OCI-LY3 (cell line): ENCODE results near the gene UBXN6.
A peak's percentile ranks its signal among the peaks of the same experiment; 100 is the strongest.

Experiments used
- H2AFZ ChIP-seq: fragments of 200-600, 300-600 bp; shearing (Covaris generic); 2 replicates; pipeline ENCODE4 v1.6.0; 2014; ENCODE audit warnings: antibody characterized with exemption, low read depth, low read length
- H3K27ac ChIP-seq: fragments of 200-600, 300-600 bp; sonication (generic); 2 replicates; pipeline ENCODE4 v1.5.1; 2014; ENCODE audit warnings: mild to moderate bottlenecking, low read length, moderate library complexity, mixed read lengths
- H3K27me3 ChIP-seq: fragments of 200-600, 300-600 bp; sonication (generic); 2 replicates; pipeline ENCODE4 v1.6.1; 2014; ENCODE audit warnings: low read depth, low read length, mixed read lengths
- H3K36me3 ChIP-seq: fragments of 200-600, 300-600 bp; sonication (generic); replicated peaks from 2 replicates; pipeline ENCODE3; 2014; ENCODE audit warnings: low read depth, low read length, mixed read lengths
- H3K4me1 ChIP-seq: fragments of 300-600, 200-600 bp; sonication (generic); 2 replicates; pipeline ENCODE4 v1.6.1; 2014; ENCODE audit warnings: low read length, mixed read lengths
- H3K4me2 ChIP-seq: fragments of 200-600, 300-600 bp; sonication (generic); 2 replicates; pipeline ENCODE4 v1.6.1; 2014; ENCODE audit warnings: low read length, mixed read lengths
- H3K4me3 ChIP-seq: fragments of 300-600, 200-600 bp; sonication (generic); 2 replicates; pipeline ENCODE4 v1.5.1; 2014; ENCODE audit warnings: antibody characterized with exemption, mild to moderate bottlenecking, low read length, moderate library complexity
- H3K79me2 ChIP-seq: fragments of 300-600, 200-600 bp; shearing (Covaris generic); 2 replicates; pipeline ENCODE4 v1.6.1; 2014; ENCODE audit warnings: mild to moderate bottlenecking, low read length, mixed read lengths
- H3K9ac ChIP-seq: fragments of 300-600, 200-600 bp; shearing (Covaris generic); 2 replicates; pipeline ENCODE4 v1.6.0; 2014; ENCODE audit warnings: mild to moderate bottlenecking, low read length, moderate library complexity
- H3K9me3 ChIP-seq: fragments of 200-600, 300-600 bp; shearing (Covaris generic); 2 replicates; pipeline ENCODE4 v1.6.1; 2014; ENCODE audit warnings: low read length, mixed read lengths; ENCODE audit not compliant: insufficient read depth
- H4K20me1 ChIP-seq: fragments of 200-600, 300-600 bp; sonication (generic); 2 replicates; pipeline ENCODE4 v1.6.1; 2016; ENCODE audit warnings: low read length, mixed read lengths; ENCODE audit not compliant: insufficient read depth
- EZH2phosphoT487 ChIP-seq: fragments of 200-600 bp; shearing (Covaris generic); IDR thresholded peaks from 2 replicates; pipeline ENCODE4 v1.6.1; 2018; ENCODE audit warnings: antibody characterized with exemption, mixed run types, low read depth
- TF ChIP-seq, protein P1 (sequence below): fragments of 200-600, 300-600 bp; sonication (generic); IDR thresholded peaks from 2 replicates; pipeline ENCODE4 v1.5.1; 2014; ENCODE audit warnings: antibody characterized with exemption, low read length, low read depth

The UBXN6 gene

DNA sequence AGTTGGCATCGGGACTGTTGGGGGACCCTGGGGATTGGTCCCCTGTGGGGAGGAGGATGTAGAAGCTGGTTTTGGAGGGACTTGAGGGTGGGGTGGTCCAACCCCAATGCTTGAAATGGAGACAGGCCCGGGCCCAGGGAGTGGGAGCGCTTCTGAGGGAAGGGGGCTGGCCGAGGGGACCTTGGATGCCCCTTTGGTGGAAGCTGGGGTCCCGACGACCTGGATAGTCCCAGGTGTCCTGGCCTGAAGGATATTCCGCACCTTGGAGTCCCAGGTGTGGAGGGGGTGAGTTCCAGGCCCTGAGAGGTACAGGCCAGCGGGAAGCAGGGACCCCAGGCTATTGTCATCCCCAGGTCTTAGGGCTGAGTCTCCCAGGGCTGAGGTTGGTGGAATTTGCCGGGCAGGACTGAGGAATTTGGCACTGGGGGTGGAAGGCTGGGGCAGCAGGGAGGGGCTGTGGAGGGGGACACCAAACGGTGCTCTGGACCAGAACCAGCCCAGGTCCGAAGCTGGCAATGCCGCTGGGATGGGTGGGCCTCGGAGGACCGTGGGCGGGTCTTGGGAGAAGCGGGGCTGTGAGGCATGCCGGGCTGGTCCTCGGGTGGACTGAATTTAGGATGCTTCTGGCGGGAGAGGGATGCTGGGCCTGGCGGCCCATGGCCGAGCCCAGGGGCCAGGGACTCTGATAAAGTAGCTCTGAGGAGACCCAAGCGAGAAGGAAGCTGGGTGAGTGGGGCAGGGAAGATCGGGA lies 16.3 kb upstream of the UBXN6 start:
- H3K4me3 ChIP-seq, result peak overlapping the region; percentile 93
- peak overlapping the region; percentile 17 for H3K27ac ChIP-seq
- peaks cover 19% of the 10 kb centered on the region for H3K4me1 ChIP-seq
- H3K79me2 ChIP-seq, result peaks cover 33% of the 10 kb centered on the region
- H3K4me2 ChIP-seq, result peak overlapping the region; percentile 97
- no peaks in the 10 kb centered on the region for H3K9me3 ChIP-seq
- H2AFZ ChIP-seq, result no peak overlapping the region
- peaks cover 17% of the 10 kb centered on the region for H3K36me3 ChIP-seq
- TF ChIP-seq, protein P1, sequence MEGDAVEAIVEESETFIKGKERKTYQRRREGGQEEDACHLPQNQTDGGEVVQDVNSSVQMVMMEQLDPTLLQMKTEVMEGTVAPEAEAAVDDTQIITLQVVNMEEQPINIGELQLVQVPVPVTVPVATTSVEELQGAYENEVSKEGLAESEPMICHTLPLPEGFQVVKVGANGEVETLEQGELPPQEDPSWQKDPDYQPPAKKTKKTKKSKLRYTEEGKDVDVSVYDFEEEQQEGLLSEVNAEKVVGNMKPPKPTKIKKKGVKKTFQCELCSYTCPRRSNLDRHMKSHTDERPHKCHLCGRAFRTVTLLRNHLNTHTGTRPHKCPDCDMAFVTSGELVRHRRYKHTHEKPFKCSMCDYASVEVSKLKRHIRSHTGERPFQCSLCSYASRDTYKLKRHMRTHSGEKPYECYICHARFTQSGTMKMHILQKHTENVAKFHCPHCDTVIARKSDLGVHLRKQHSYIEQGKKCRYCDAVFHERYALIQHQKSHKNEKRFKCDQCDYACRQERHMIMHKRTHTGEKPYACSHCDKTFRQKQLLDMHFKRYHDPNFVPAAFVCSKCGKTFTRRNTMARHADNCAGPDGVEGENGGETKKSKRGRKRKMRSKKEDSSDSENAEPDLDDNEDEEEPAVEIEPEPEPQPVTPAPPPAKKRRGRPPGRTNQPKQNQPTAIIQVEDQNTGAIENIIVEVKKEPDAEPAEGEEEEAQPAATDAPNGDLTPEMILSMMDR, result no peak
- TF ChIP-seq EZH2phosphoT487, result no peak
- H3K9ac ChIP-seq, result peak overlapping the region; percentile 93
- H4K20me1 ChIP-seq, result no peaks in the 10 kb centered on the region
- no peaks in the 10 kb centered on the region for H3K27me3 ChIP-seq

DNA sequence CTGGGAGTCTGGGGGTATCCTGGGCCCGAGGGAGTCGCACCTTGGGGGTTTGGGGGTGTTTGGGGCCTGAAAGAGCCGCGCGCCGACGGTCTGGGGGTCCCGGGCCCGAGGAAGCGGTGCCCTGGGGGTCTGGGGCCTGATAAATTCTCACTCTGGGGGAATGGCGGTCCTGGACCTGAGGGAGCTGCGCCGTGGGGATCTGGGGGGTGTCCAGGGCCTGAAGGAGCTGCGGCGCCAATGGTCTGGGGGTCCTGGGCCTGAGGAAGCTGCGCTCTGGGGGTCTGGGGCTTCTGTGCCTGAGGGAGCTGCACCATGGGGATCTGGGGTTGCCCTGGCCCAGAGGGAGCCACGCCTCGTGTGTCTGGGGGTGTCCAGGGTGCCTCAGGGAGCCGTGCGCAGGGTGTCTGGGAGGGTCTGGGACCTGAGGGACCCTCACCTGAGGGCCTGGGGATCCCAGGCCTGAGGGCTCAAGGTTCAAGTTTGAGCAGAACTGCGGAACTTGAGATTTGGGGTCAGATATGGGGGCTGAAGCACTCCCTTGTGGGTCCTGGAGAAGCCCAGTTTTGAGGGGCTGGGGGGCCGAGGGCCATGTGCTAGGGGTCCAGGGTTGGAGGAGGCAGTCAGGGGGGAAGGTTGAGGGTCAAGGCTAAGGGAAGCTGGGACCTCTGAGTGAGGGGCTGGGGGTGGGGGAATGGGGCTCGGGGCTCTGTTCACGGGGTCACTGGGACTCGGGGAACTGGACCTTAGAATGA lies 15.6 kb upstream of the UBXN6 start:
- peak overlapping the region; percentile 10; the same call in 1 of the 2 replicates for H3K27ac ChIP-seq
- peak overlapping the region; percentile 93 for H3K4me3 ChIP-seq
- H4K20me1 ChIP-seq, result no peaks in the 10 kb centered on the region

DNA sequence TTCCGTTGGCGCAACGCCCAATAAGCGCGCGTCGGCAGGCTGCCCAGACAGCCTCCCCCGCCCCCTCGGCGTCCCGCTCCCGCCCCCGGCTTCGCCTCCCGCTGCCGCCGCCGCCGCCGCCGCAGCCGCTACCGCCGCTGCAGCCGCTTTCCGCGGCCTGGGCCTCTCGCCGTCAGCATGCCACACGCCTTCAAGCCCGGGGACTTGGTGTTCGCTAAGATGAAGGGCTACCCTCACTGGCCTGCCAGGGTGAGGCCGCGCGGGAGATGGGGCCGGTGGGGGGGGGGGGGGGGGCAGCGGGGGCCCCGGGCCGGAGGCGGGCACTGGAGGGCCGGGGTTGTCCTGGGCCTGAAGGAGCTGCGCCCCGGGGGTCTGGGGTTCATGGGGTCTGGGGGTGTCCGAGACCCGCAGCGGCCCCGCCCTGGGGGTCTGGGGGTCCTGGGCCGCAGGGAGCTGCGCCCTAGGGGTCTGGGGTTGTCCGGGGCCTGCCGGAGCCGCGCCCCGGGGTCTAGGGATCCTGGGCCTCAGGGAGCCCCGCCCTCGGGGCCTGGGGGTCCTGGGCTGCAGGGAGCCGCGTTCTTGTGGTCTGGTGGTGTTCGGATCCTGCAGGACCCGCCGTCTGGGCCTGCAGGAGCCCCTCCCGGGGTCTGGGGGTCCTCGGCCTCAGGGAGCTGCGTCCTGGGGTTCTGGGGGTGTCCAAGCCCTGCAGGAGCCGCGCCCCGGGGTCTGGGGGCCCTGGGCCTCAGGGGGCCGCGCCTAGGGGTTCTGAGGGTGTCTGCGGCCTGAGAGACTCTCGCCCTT lies 14.8 kb upstream of the UBXN6 start, which contains the start of gene HDGFL2:
TSS of gene HDGFL2 (plus strand) at position 124 of the 801 bp plus-strand sequence. CDS start at position 178, 54 bp downstream.
- no peak for TF ChIP-seq EZH2phosphoT487
- TF ChIP-seq, protein P1, result no peak
- Histone ChIP-seq H3K9ac (peak within 1 kb of the TSS; percentile 93), H3K4me3 (peak within 1 kb of the TSS; percentile 93), H4K20me1 (no peaks in the 10 kb centered on the region), H3K4me2 (peak within 1 kb of the TSS; percentile 97), H3K27ac (peak within 1 kb of the TSS; percentile 79), H3K9me3 (no peaks in the 10 kb centered on the region), H2AFZ (peak within 1 kb of the TSS; percentile 75), H3K36me3 (peaks cover 14% of the 10 kb centered on the region), H3K4me1 (peaks cover 19% of the 10 kb centered on the region), H3K79me2 (peaks cover 33% of the 10 kb centered on the region), H3K27me3 (no peaks in the 10 kb centered on the region)

More for the DNA sequence above, 15.6 kb upstream of the UBXN6 start:
- H3K4me2 ChIP-seq, result peak overlapping the region; percentile 97
- peaks cover 19% of the 10 kb centered on the region for H3K4me1 ChIP-seq
- H3K36me3 ChIP-seq, result peaks cover 14% of the 10 kb centered on the region
- H3K9ac ChIP-seq, result peak overlapping the region; percentile 93
- H3K9me3 ChIP-seq, result no peaks in the 10 kb centered on the region
- TF ChIP-seq, protein P1, result no peak
- TF ChIP-seq EZH2phosphoT487, result no peak
- H3K27me3 ChIP-seq, result no peaks in the 10 kb centered on the region
- peaks cover 33% of the 10 kb centered on the region for H3K79me2 ChIP-seq
- no peak overlapping the region for H2AFZ ChIP-seq
